GM18505 (cell line): ENCODE data around the gene POLR1F.
A peak's percentile ranks its signal among the peaks of the same experiment; 100 is the strongest.

ENCODE experiments used
- ATAC-seq: cut with Tn5 transposase; IDR thresholded peaks from one replicate; pipeline ENCODE4 v1.9.1; 2021; ENCODE audit not compliant: unreplicated experiment
- POLR2A ChIP-seq: IDR thresholded peaks from 4 replicates; pipeline ENCODE4 v1.6.1; 2011; ENCODE audit warnings: borderline replicate concordance; ENCODE audit not compliant: insufficient read depth, insufficient read length; ENCODE audit errors: extremely low read depth

The POLR1F gene, protein sequence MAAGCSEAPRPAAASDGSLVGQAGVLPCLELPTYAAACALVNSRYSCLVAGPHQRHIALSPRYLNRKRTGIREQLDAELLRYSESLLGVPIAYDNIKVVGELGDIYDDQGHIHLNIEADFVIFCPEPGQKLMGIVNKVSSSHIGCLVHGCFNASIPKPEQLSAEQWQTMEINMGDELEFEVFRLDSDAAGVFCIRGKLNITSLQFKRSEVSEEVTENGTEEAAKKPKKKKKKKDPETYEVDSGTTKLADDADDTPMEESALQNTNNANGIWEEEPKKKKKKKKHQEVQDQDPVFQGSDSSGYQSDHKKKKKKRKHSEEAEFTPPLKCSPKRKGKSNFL

GRCh38 chr7:19708397-19709248 lies at the start of gene POLR1F:
TSS of gene POLR1F (minus strand) at chr7:19709037. CDS start at chr7:19709016, 21 bp downstream.
- TF ChIP-seq POLR2A = peak; percentile 98
- peak; percentile 99 for ATAC-seq

DNA sequence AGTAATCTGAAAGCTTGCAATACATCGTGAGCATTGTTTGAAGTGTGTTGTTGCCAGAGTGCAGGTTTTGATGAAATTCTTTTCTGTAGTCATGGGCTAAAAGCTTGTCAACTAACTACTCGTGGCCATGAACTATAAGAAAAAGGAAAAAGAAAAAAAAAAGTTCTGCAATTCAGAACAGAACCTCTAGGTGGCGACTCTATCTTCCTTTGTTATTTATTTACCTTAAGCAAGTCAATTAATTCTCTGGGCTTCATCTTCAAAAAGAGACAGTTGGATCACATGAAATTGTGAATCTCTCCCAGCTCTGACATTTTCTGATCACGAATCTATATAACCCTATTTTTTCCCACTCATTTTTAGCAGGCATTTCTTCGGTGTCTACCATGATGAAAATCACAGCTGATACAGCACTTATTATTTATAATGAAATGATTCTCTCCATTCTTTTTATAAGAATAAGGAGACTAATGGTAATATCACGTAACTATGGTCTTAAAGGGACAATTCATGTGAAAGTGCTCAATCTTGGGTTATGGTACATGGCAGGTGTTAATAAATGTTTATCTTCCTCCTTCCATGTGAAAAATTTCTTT lies 45.8 kb upstream of the POLR1F start:
- TF ChIP-seq POLR2A = no peak
- no peak for ATAC-seq

- TF ChIP-seq POLR2A = no peak
- no peak for ATAC-seq
Measured at GRCh38 chr7:19752020-19752419, 43.2 kb upstream of the POLR1F start.

- TF ChIP-seq POLR2A = no peak
- no peak for ATAC-seq
Measured at GRCh38 chr7:19749658-19750057, 40.8 kb upstream of the POLR1F start.

GRCh38 chr7:19747740-19748339 lies 39.0 kb upstream of the POLR1F start:
- no peak for ATAC-seq
- TF ChIP-seq POLR2A = no peak

GRCh38 chr7:19744075-19744474 lies 35.2 kb upstream of the POLR1F start:
- no peak for ATAC-seq
- no peak for TF ChIP-seq POLR2A

DNA sequence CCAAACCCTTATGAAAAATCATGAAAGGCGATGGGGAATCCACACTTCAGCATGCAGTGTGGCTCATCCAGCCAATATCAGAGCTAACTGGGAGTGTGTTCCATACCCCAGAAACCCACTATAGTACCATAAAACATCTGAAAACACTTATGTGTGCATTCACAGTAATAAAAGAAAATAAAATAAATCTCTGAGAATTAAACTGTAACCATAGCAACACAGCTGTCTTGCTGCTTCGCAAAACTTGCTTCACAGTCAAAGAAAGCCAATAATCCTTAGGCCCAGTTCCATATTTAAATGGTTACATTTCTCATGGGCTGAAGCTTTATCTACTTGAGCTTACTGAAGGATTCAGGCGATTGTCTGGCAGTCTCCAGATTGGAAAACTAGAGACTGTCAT lies 19.9 kb upstream of the POLR1F start:
- no peak for TF ChIP-seq POLR2A
- no peak for ATAC-seq

DNA sequence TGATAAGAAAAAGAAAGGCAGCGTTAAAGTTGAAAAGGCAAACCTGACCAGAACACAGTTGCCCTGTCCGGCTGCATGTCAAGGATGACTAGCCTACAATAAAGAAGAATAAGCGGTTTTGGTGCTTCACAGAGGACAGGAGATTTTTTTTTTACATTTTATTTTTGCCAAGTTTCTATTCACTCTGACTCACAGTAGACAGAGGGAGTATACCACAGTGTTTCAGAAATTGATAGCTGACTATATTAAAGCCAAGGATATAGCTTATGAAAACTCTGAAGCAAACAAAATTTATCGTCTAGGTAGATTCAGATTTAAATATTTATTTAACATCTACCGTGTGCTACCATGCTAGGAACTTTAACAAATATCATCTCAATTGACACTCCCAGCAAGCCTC lies 16.9 kb upstream of the POLR1F start:
- TF ChIP-seq POLR2A = no peak
- ATAC-seq = no peak

- ATAC-seq = no peak
- no peak for TF ChIP-seq POLR2A
Measured at GRCh38 chr7:19715499-19715898, 6.7 kb upstream of the POLR1F start.

DNA sequence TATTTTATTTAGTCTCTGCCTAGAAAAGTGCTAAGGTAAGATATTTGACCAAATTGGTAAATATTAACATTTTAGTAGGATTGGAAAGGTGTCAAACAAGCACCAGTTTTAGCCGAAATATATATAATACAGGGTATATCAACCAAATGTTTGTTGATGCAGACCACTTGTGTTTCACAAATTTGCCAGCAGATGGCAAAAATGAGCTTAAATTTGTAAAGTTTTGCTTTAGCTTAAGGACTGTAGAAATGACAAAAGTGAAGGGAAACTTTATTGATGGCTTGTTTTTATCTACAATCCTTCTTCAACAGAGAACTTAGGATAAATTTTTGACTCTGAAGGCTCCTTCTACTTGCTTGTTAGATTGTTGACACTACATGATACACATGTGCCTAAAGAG lies 4.8 kb upstream of the POLR1F start:
- no peak for TF ChIP-seq POLR2A
- no peak for ATAC-seq

GRCh38 chr7:19709249-19709578 lies 377 bp upstream of the POLR1F start:
- TF ChIP-seq POLR2A = no peak
- no peak for ATAC-seq

GRCh38 chr7:19707240-19707639 lies 1.6 kb downstream of the POLR1F start:
- ATAC-seq = no peak
- no peak for TF ChIP-seq POLR2A

- TF ChIP-seq POLR2A = no peak
- no peak for ATAC-seq
Measured at GRCh38 chr7:19705663-19706062, 3.2 kb downstream of the POLR1F start.

DNA sequence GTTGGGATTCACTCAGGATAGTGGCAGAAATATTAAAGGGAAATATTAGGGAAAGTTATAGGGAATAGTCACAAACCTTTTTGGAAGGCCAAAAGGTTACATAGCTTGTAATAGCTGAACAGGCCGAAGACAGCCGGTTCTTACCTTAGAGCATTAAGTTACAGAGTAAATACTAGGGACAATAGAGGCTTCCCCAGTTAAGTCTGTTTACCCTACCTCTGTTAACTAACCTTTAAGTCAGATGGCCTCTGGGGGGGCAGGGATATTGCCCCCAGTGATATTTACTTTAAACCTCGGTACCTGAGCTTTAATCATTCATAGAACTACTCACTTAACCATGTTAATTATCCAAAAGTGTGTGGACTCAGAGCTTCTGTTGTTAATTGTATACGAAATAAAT lies 7.4 kb downstream of the POLR1F start:
- no peak for TF ChIP-seq POLR2A
- no peak for ATAC-seq

- ATAC-seq = no peak
- no peak for TF ChIP-seq POLR2A
Measured at GRCh38 chr7:19700936-19701335, 7.9 kb downstream of the POLR1F start.
